ENCODE measurements around the gene WASHC4.
"Not testable (repeated sequence)": the region's sequence is repeated elsewhere in the genome, so short reads cannot be mapped to it uniquely, and the experiment has no call there.

Gene WASHC4

DNA sequence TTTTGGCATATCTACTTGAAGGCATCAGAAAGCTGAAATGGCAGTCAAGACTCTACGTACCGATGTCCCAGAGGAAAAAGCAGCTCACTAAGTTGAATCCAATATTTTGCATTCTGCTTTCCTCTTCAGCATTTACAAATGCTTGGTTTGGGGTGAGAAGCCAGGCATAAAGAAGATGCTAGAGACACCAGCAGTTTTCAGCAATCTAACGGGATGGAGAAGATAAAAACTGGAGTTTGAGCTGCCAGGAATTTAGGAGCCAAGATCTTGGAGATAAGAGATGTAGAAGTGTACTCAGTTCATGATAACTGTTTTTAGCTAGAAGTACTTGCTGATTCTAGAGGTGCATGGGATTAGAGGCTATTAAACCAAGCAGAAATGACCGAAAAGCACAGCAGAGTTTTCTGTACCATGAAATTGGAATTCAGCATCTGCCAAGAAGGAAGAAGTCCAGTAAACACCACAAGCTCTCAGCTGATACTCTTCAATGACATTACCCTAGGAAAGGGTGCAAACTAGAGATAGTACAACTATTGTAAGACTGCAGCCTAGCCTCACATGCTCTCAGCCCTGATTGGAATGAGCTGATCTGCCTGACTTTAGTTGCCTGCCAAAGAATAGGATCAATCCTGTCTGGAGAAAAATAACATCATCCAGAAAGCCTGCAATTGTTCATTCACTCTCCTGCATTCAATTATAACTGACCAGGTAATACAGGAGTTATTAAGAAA is 15.9 kb upstream of the WASHC4 start:
- no peak for DNase-seq

DNA sequence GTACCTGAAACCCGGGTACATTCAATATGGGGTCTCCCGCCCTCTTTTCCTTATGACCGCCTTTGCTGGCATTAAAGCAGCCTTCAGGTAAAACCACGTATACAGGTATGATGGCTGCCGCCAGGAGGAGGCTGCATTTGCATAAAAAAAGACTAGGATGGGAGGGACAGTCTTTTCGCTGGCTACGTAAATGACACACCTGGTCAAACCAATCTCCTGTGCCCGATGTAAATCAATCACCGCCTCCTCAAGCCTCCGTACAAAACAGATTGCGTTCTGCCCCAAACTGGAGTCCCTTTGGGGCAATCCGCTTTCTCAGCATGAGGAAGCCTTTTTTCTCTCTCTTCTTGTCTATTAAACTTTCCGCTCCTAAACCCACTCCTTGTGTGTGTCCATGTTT is 15.2 kb upstream of the WASHC4 start:
- DNase-seq = no peak

DNA sequence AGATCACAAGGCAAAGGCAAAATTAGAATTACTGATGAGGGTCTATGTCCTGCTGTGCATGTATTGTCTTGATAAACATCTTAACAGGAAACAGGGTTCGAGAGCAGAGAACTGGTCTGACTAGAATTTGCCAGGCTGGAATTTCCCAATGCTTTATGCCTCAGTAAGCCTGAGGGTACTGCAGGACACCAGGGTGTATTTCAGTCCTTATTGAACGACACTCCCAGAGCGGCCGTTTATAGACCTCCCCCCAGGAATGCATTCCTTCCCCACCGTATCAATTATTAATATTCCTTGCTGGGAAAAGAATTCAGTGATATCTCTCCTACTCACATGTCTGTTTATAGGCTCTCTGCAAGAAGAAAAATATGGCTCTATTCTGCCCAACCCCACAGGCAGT is 12.2 kb upstream of the WASHC4 start:
- not testable (repeated sequence) for DNase-seq

DNA sequence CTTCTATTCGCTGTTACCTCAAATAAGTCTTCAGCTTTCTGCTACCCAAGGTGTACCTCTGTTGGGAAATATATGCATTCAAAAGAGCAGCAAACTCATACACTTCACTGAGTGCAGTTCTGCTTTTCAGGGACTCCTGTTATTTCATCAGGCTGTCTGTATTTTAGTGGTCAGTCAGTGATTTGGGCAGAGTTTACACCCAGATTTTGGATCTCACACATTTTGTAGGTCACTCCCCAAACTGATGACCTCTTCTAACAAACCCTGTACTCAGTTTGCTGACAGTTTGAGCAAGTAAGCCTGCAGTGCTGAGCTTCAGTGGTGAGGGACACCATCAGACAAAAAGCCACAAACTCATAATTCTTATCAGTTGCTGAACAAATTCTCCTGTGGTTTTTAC is 8.2 kb upstream of the WASHC4 start:
- DNase-seq = no peak

DNA sequence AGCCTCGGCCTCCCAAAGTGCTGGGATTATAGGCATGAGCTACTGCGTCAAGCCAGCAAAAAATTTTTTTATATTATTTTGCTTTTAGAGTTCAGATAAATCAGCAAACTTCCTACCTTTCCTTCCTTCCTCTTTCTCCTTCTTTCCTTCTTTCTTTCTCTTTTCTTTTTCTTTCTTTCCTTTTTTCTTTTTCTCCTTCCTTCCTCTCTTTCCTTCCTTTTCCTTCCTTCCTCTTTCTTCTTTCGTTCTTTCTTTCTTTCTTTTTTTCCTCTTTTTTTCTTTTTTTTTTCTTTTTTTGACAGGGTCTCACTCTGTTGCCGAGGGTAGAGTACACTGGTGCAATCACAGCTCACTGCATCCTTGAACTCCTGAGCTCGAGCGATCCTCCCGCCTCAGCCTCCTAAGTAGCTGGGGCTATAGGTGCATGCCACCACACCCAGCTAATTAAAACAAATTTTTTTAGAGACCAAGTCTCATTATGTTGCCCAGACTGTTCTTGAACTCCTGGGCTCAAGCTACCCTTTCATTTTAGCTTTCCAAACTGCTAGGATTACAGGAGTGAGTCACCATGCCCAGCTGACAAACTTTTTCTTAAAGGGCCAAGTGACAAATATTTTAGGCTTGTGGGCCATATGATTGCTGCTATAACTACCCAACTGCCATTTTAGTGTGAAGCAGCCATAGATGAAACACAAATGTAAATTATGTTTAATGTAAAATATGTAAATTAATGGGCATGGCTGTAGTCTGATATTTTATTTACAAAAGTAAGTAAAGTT is 7.1 kb upstream of the WASHC4 start:
- DNase-seq = no peak

DNA sequence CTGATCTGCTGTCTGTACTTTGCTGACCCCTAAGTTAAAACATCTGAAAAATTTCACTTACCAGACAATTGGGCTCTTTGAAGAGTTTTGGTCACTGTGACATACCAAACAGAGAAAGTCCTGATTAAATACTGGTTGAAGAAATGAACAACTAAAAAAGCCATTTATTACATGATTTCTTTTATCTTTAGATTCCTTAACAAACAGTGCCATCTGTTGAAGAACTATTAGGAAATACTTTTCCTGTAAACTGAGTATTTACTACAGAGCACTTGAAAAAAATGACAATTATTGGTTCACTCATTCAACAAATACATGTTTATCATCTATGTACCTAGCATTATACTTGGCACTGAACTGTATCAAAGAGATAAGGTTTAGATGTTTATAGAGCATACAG is 6.5 kb upstream of the WASHC4 start:
- DNase-seq = no peak

DNA sequence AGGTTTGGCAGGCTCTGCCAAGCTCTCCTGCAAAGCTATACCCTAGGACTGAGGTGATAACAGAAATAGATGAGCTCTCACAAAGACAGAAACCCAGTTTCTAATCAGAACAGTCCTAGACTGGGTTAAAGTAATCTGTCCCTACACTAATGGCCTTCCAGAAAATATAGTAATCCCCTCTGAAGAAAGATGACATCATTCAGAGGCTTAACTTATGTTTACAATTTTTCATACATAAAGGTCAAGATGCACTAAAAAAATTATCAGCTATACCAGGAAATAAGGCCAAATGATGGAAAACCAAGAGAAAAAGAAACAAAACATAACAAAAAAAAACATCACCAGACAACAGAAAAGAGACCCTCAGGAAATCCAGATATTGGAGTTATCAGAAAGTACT is 4.9 kb upstream of the WASHC4 start:
- DNase-seq = no peak

DNA sequence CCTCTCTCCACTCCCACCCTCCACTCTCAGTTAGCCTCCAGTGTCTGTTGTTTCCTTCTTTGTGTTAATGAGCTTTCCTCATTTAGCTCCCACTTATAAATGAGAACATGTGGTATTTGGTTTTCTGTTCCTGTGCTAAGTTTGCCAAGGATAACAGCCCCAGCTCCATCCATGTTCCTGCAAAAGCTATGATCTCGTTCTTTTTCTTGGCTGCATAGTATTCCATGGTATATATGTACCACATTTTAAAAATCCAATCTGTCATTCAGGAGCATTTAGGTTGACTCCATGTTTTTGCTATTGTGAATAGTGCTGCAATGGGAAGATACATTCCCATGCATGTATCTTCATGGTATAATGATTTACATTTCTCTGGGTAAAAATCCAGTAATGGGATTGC is 2.8 kb upstream of the WASHC4 start:
- no peak for DNase-seq

DNA sequence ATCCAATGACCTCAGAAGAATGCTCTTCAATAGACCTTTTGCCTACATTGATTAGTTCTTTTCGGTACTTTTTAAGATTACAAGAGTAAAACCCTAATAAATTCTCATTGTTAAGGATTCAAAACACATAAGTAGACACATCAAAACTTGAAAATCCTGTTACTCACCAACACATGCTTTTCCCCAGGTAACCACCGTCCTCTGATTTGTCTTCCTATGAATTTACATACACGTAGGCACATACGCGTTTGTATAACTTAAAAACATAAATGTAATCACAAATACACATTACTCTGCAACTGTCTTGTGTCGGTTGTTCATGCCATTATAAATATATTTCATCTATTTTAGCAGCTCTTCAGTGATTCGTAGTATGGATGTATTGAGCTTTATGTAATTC is 910 bp upstream of the WASHC4 start:
- DNase-seq = no peak

DNA sequence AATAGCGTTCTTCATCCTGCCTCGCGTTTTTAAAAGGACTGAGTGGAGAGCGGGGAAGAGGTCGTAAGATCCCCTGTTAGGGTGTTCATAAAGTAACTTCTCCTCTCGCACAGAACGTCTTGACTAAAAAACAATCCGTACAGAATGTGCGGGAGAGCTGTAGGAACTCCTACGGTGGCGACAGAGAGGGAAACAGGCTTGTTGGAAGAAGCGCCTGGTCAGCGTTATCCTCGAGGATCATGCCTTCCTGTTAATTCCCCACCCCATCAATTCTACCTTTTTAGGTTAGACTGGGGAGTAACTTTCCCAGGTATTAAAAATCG is 399 bp upstream of the WASHC4 start:
- DNase-seq = no peak

DNA sequence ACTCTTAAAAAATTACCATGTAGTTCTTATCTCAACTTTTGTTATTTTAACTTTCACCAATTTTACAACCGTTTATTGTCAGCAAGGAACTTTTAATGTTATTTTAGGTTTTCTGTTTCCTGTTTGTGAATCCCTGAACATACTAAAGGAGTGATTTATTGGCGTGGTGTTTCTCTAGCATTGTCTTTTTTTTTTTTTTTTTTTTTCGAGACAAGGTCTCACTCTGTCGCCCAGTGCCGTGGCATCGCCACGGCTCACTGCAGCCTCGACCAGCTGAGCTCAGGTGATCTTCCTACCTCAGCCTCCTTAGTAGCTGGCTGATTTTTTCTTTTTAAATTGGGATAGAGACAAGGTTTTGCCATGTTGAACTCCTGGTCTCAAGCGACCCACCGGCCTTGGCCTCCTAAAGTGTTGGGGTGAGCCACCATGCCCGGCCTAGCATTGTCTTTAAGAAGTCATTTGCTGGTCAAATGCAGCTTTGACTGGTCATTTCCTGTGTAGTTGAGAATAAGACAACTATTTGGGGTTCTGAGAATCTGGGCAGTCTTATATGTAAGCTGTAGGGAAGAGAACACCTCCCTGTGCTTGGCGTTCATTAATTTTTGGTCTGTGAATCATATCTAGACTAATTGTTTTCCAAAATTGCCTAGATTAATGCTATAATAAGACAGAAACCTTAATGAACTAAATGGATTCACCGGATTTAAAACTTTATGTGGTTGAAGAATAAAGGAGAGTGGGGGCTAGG is 2.1 kb downstream of the WASHC4 start:
- DNase-seq = no peak

DNA sequence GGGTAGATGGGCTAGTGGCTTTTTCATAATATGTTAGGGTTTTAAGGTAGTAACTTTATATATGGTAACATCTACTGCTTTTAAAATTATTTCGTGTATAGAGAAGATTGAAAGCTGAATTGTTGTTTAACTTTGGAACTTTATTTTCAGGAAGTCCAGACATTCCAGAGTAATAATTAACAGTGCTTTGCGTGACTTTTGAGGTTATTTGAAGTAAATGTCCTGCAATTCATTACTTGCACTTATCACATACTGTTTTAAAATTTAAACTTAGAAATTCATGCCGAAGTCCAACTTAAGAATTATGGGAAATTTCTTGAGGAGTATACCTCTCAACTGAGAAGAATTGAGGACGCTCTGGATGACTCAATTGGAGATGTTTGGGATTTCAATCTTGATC is 3.3 kb downstream of the WASHC4 start:
- DNase-seq = no peak

DNA sequence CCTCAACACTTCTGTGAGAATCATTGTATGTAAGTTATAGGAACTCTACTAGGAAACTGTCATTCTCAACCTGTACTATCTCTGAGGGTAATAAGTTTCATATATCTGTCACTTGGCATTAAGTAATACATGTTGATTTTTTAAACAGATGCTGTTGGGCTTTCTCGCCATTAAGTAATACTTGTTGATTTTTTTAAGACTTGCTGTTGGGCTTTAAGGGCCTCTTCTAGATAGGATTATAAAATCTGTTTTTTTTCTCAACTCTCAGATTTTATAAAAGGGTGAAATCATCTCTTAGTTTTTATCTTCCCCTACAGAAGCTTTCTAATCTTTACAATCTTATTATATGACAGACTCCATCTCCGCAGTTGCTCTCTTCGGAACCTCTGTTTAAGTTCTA is 5.6 kb downstream of the WASHC4 start:
- DNase-seq = no peak

DNA sequence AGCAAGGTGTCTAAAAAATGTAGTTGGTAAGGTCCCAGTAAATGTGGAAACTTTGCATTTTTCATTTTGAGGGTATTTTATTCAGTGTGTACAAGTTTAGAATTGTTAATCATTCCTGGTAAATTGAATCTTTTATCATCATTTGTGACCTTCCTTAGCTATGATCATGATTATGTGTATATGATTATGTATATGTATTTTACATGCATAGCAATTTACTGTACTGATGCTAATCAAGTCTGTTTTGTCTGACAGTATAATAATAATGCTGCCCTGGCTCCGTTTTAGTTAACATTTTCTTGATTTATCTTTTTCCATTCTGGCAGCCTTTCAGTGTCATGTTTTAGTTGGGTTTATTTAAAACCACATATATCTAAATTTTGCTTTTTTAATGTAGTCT is 9.4 kb downstream of the WASHC4 start:
- DNase-seq = no peak

DNA sequence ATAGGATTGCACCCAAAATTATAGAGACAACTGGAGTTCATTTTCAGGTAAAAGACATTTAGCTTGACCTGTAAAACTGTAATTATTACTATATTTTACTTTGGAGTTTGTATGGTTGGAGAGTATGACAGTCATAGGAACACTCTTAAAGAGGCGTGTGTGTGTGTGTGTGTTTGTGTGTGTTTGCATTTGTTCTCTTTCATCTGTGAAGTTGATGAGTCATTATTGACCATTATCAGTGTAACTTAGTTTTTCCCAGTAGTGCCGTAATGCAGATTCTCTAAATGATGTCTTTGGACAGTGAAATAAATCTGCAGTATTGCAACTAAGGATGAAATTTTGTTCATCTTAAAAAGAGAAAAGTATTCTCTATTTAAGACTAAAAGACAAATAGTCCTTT is 13.0 kb downstream of the WASHC4 start:
- DNase-seq = no peak

DNA sequence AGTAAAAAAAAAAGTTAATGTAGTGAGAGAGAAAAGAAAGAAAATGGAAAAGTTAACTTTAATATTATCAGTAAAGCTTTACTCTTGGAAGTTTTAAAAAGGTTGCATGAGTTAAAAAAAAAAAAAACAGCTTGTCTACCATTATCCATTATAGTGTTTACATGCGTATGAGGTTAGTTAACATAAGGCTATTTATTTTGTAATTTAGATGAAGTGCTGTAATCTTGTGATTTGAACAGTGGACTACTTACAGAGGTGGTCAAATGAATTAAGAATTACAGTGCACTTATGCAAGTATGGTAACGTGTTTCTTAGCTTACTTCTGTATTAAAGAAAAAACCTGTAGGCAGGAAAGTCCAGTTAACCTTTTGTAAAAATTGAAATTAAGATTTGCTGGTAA is 30.7 kb downstream of the WASHC4 start:
- DNase-seq = no peak

DNA sequence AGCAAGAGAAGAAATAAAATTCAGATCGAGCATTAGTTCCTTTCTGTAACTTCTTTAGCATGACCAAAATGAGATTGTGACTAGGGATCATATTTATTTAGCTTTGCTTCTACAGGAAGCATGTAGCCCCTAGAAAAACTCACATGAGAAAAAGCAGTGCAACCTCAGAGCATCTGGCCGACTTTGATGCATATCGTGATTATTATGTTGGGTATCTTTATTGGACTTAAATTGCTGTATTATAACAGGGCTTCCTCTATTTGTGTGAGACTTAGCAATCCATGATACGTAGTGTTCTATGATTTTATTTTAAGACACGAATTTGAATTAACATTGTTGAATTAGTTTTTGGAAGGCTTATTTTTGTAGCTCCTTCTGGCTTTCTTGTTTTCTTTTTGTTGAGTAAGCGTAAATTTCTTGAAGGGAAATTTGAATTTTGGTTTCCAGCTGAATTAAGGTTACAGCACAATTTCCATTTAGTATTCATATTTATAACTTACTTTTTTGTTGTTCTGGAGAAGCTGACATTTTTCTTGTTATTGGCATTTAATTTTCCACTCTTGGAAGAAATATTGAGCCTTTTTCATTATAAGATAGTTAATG is 33.9 kb downstream of the WASHC4 start:
- DNase-seq = no peak

DNA sequence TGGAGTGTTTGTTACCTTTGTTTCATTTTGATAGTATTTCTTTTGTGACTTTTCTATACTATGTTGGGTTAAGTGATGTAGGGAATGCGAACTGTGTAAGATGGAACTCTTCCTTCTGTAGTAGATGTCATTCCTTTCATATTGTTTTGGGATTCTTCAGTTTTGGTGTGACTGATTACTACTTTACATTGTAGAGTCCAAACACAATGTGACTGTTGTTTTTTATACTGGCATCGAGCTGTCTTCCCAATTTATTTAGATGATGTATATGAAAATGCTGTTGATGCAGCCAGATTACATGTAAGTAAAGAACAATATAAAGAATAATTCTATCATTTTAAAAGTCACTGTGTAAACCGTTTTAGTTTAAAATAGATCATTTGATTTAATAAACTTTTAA is 34.7 kb downstream of the WASHC4 start:
- no peak for DNase-seq

DNA sequence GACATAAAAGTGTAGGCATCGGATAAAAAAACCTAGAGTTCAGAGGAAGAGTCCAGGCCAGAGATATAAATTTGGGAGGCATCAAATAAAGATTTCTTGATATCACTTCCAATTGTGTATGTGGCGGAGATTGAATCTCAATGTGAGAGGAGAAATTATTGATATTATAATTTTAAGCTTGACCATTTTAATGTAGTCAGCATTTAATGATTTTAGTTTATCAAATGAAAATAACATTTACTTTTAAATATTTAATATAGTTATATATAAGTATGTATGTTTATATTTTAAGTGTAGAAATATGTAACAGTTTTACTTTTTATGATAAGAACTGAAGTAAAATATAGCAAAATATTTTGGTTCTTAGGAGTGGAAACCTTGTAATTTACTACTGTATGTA is 48.7 kb downstream of the WASHC4 start:
- no peak for DNase-seq

DNA sequence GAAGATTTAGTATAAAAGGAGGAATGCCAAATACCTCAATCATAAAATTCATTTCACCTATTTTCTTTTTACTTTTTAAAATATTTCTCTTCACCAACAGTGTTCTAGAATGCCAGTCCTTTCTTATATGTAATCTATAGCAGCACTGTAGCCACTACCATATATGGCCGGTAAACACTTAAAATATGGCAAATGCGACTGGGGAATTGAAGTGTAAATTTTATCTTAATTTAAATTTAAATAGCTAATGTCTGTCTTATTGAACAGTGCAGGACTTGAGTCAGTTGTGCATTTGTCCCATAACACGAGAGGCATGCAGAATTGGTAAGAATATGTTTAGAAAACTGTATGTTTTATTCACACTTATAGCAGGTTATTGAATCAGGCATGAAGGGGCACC is 50.1 kb downstream of the WASHC4 start:
- no peak for DNase-seq

DNA sequence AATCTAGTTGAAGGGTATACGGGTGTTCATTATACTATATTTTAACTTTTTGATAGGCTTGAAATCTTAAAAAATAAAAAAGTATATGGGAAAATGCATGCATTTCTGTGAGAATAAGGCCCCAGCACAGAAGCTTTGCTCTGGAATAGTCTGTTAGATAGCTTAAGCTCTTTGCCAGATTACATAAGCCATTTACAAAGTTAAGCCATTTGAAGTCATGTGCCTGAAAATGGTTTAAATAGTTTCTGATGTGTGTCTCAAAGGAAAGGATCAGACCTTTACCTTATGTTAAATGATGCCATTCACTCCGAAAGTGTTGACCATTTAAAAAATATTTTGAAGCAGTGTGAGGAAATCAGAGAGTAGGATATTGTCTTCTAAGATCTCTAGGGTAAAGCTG is 51.3 kb downstream of the WASHC4 start:
- DNase-seq = no peak

DNA sequence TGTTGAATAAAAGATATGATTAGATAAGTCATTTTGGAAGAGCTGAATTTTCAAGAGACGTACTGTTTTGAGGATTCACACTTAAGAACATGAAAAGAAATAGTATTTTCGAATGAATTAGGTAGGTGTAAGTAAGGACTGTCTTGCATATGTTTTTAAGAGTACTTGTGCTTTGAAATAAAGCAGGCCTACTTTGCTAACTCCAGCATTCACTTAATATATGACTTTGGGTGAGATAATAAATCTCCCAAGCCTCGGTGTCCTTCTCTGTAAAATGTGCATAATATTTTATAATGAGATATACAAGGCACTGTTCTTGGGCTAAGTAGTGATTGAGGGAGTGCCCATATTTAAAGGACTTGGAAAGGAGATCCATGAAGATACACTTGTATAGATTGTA is 54.6 kb downstream of the WASHC4 start:
- no peak for DNase-seq

DNA sequence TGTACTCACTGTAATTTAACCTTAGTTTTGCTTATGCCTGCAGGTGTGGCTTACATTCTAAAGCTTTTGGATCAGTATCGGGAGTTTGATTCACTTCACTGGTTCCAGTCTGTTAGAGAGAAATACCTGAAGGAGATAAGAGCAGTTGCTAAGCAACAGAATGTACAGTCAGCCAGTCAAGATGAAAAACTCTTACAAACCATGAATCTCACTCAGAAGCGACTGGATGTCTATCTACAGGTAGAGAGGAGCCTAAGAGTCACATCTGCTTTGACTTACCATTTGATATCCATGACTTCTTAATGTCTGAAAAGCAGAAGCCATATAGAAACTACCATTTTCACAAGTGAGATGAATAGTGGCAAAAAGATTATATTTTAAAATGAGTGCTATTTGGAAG is 56.5 kb downstream of the WASHC4 start:
- DNase-seq = no peak

DNA sequence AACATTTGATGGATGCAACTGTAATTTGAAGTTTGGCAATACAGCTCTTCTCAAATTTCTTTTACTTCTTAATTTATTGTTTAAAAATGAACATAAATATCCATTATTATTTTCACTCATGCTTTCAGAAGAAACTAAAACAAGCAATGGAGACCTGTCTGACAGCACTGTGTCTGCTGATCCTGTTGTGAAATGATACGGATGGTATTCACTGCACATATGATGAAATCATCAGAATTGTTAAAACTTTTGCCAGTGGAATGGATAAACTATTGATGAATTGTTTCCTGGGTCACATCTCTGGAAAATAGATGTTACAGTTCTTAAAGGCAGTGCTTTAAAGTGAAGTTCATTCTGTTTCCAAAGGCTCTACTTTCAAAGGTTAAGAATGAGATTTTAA is 59.2 kb downstream of the WASHC4 start:
- DNase-seq = no peak
